Measurements from ENCODE around the gene TMEM98. TPM values are rescaled to one million over a fixed set of nuclear protein-coding genes. Genes with fewer than 3 reads are reported as not detected.

TMEM98 gene
- total and polyA plus RNA-seq, 9 of the 15 experiments (the other 6 are each of a cell fraction or from before 2014, with no cell fraction given), result 33.5 to 164 (median 84.7) TPM

GRCh38 chr17:32971171-32971570 is 43.2 kb downstream of the TMEM98 start (continued):
- TF ChIP-seq NFE2L1 (tag; IDR thresholded peaks at IDR 0.05; ENCODE audit: borderline replicate concordance, low read depth) (no peak), CTBP1 (IDR thresholded peaks at IDR 0.05; ENCODE audit: borderline replicate concordance) (peak; percentile 33; the same call in 1 of the 2 replicates), TCF3 (CRISPR knock-in tag; IDR thresholded peaks at IDR 0.05) (peak; percentile 92), COPS2 (conservative IDR thresholded peaks at IDR 0.05) (no peak), GATA2 (CRISPR knock-in tag; IDR thresholded peaks at IDR 0.05) (peak; percentile 47; the same call in 1 of the 2 replicates), MLLT1 (IDR thresholded peaks at IDR 0.05) (peak in 1 of 2 experiments; percentile 85; a peak in 1 of 4 replicates)
- TF ChIP-seq, protein P1, sequence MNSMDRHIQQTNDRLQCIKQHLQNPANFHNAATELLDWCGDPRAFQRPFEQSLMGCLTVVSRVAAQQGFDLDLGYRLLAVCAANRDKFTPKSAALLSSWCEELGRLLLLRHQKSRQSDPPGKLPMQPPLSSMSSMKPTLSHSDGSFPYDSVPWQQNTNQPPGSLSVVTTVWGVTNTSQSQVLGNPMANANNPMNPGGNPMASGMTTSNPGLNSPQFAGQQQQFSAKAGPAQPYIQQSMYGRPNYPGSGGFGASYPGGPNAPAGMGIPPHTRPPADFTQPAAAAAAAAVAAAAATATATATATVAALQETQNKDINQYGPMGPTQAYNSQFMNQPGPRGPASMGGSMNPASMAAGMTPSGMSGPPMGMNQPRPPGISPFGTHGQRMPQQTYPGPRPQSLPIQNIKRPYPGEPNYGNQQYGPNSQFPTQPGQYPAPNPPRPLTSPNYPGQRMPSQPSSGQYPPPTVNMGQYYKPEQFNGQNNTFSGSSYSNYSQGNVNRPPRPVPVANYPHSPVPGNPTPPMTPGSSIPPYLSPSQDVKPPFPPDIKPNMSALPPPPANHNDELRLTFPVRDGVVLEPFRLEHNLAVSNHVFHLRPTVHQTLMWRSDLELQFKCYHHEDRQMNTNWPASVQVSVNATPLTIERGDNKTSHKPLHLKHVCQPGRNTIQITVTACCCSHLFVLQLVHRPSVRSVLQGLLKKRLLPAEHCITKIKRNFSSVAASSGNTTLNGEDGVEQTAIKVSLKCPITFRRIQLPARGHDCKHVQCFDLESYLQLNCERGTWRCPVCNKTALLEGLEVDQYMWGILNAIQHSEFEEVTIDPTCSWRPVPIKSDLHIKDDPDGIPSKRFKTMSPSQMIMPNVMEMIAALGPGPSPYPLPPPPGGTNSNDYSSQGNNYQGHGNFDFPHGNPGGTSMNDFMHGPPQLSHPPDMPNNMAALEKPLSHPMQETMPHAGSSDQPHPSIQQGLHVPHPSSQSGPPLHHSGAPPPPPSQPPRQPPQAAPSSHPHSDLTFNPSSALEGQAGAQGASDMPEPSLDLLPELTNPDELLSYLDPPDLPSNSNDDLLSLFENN (IDR thresholded peaks at IDR 0.05; ENCODE audit: low read depth in 2 of 2, low read length in 2 of 2), result peak in 1 of 2 experiments; percentile 89; a peak in 2 of 4 replicates

Measured in K562 (cell line).